Activated naive CD4-positive, alpha-beta T cell treated with anti-CD3 and anti-CD28 coated beads, Interleukin-2, amount 10 ng/mL, durations not matched to agents 7 days and 5 days (primary cell): ENCODE results near the gene TSHZ2.

Source experiments
- CTCF ChIA-PET: fragments of 350-600 bp; sonication (Branson Sonifier 250); formaldehyde crosslinking; loops from one replicate; lab custom pipeline; 2021; ENCODE audit warnings: antibody characterized with exemption; lab: Charles Lee
- DNase-seq: peaks from one replicate; pipeline ENCODE4 v3.0.0-alpha.2; 2020
- H3K27ac Mint-ChIP-seq: one replicate; pipeline ENCODE4 v1.8.0; 2021; ENCODE audit warnings: mild to moderate bottlenecking, moderate library complexity, mixed read lengths
- H3K27me3 Mint-ChIP-seq: one replicate; pipeline ENCODE4 v1.8.0; 2021; ENCODE audit warnings: mild to moderate bottlenecking, mixed read lengths
- H3K36me3 Mint-ChIP-seq: one replicate; pipeline ENCODE4 v1.8.0; 2021; ENCODE audit warnings: mixed read lengths
- H3K4me1 Mint-ChIP-seq: one replicate; pipeline ENCODE4 v1.8.0; 2021; ENCODE audit warnings: mixed read lengths
- H3K4me3 Mint-ChIP-seq: one replicate; pipeline ENCODE4 v1.8.0; 2021; ENCODE audit warnings: mild to moderate bottlenecking, moderate library complexity, mixed read lengths
- H3K9me3 Mint-ChIP-seq: one replicate; pipeline ENCODE4 v1.8.0; 2021; ENCODE audit warnings: mixed read lengths

The TSHZ2 gene

DNA sequence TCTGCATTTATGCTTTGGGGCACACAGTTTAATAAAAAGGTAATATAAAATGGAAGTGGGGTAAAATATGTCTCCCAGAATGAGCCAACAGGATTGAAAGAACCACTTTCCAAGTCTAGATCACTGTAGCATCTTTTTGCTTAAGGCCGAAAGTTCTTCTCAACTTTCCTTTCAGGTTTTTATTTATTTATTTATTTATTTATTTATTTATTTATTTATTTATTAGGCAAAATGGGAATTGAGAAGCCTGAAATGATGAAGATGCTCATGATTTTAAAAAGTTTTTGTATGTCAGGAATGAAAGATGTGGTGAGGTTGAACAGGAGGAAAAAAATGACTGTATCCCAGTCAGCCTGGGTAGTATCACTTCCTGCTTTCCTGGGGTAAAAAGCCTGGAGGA lies 24.0 kb downstream of the TSHZ2 start:
- H3K27ac Mint-ChIP-seq, result no peak overlapping the region
- DNase-seq, result no peak
- no peaks in the 10 kb centered on the region for H3K27me3 Mint-ChIP-seq
- no peaks in the 10 kb centered on the region for H3K9me3 Mint-ChIP-seq
- CTCF ChIA-PET, result no interaction called here
- peaks cover 48% of the 10 kb centered on the region for H3K4me1 Mint-ChIP-seq
- peaks cover 9% of the 10 kb centered on the region for H3K36me3 Mint-ChIP-seq
- no peak overlapping the region for H3K4me3 Mint-ChIP-seq

DNA sequence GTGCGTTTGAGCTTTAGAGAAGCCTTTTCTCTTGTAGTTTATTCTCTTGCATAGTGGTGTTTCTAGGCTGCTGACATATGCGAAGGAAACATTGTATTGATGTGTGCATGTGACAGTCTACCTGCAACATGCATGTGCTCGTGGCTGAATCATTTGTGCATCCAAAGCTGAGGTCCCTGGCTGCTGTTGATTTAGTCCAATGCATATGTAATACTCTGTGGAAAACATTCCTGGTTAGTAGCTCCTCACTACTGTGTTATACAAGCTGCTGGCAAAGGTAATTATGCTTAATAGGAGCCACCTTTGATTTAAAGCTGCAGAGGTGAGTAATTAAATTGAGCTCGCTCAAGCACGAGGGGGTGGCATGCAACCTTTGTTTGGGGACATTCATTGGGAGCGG lies 24.5 kb downstream of the TSHZ2 start:
- Mint-ChIP-seq H3K36me3 (peaks cover 9% of the 10 kb centered on the region), H3K4me1 (peaks cover 53% of the 10 kb centered on the region), H3K27me3 (no peaks in the 10 kb centered on the region), H3K9me3 (no peaks in the 10 kb centered on the region), H3K27ac (no peak overlapping the region), H3K4me3 (no peak overlapping the region)
- no peak for DNase-seq
- CTCF ChIA-PET, result no interaction called here

DNA sequence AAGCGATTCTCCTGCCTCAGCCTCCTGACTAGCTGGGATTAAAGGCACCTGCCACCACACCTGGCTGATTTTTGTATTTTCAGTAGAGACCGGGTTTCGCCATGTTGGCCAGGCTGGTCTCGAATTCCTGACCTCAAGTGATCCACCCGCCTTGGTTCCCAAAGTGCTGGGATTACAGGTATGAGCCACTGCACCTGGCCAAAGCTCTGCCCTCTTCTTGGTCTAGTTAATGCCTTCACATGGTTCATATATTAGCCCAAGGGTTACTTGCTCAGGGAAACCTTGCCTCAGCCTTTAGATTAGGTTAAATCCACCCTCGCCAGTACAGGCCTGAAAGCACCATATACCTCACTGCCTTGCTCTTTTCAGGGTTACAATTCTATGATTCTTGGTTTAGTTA lies 26.1 kb downstream of the TSHZ2 start:
- Mint-ChIP-seq H3K4me1 (peaks cover 65% of the 10 kb centered on the region), H3K9me3 (no peaks in the 10 kb centered on the region), H3K27me3 (no peaks in the 10 kb centered on the region), H3K4me3 (no peak overlapping the region), H3K27ac (no peak overlapping the region), H3K36me3 (peaks cover 9% of the 10 kb centered on the region)
- CTCF ChIA-PET, result no interaction called here
- DNase-seq, result no peak

DNA sequence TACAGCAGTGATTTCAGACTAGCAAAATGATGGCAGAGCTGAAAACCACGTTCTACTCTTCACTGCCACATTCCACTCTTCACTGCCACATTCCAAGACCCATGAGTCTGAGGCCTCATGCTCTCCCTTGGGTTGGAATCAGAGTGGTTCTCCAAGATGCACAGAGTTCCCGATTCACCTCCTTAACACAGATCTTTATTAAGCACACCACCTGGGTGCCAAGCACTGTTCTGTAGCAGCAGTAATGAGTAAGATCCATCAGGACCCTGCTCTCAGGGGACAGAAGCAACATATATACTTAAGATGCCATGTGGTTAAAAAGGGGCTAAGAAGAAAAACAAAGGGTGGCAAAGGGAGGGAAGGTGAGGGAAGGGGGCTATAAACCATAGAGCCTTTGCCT lies 26.9 kb downstream of the TSHZ2 start:
- Mint-ChIP-seq H3K4me1 (peaks cover 67% of the 10 kb centered on the region), H3K9me3 (no peaks in the 10 kb centered on the region), H3K4me3 (no peak overlapping the region), H3K27ac (no peak overlapping the region), H3K27me3 (no peaks in the 10 kb centered on the region), H3K36me3 (peaks cover 6% of the 10 kb centered on the region)
- DNase-seq, result no peak
- CTCF ChIA-PET, result interaction anchor here (0.6 kb wide), 2 partner anchors 230 to 928 kb away, joined by 3 read pairs; no protein-coding TSS in a partner anchor

DNA sequence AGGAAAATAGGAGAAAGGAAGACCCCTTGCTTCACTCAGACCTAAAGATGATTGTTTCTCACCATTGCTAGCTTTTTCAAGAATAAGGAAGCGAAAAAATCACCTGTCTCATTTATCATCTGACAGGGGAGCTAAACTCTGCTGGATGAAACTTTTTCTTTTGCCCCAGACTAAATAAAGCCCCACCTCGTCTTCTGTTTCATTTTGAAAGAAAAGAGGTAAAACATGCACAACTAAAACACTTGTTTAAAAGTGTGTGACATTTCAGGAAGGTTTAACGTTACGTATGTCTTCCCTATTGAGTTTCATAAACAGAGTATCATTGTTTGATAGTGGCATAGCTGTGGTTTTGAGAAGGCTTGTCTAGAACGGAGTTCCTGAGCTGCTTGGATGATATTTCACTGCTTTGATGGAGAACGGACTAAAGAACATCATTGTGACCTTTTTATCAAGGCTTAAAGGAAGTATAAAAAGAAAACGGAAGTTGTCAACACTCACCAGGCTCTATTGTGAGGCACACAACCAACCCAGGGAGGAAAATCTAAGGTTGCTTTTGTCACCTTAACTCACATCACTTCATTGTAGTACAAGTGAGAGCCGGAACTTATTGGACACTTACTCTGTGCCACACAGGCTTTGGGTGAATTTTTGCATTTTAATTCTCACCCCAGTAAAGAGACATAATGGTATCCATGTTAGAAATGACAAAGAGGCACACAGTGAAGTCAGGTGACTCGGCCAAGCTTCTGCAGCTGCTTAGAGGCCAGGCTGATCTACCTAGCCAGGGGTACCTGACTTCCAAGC lies 29.5 kb downstream of the TSHZ2 start:
- no peaks in the 10 kb centered on the region for H3K9me3 Mint-ChIP-seq
- DNase-seq, result peak; percentile 40
- H3K27ac Mint-ChIP-seq, result peak overlapping the region; percentile 99
- peaks cover 1% of the 10 kb centered on the region for H3K36me3 Mint-ChIP-seq
- H3K4me3 Mint-ChIP-seq, result peak overlapping the region; percentile 63
- CTCF ChIA-PET, result interaction anchor here (0.6 to 2.9 kb wide), 6 partner anchors 11 to 546 kb away, joined by 3 to 9 read pairs (median 4); no protein-coding TSS in a partner anchor
- H3K4me1 Mint-ChIP-seq, result peaks cover 57% of the 10 kb centered on the region
- no peaks in the 10 kb centered on the region for H3K27me3 Mint-ChIP-seq

DNA sequence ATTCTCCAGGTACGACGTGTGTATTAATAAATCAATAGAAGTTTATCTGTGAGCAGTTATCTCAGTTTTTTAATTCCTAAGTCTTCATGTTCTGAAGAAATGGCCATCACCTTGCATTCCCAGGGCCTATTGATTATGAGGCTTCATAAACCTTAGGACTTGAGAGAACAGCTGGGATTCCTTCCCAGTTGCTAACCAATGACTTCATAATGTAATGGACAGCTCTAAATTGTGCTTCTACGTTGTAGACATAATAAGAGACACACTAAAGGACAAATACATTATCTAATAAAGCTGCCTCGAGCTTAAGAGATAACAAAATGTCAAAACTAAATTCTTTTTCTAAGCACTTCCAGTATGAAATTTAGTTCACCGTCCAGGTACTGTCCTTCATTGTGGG lies 30.6 kb downstream of the TSHZ2 start:
- DNase-seq, result no peak
- CTCF ChIA-PET, result interaction anchor here (0.9 to 2.9 kb wide), 4 partner anchors 10 to 28 kb away, joined by 4 to 9 read pairs (median 6); no protein-coding TSS in a partner anchor
- peaks cover 1% of the 10 kb centered on the region for H3K36me3 Mint-ChIP-seq
- peak overlapping the region; percentile 83 for H3K27ac Mint-ChIP-seq
- no peaks in the 10 kb centered on the region for H3K27me3 Mint-ChIP-seq
- no peaks in the 10 kb centered on the region for H3K9me3 Mint-ChIP-seq
- no peak overlapping the region for H3K4me3 Mint-ChIP-seq
- peaks cover 58% of the 10 kb centered on the region for H3K4me1 Mint-ChIP-seq

DNA sequence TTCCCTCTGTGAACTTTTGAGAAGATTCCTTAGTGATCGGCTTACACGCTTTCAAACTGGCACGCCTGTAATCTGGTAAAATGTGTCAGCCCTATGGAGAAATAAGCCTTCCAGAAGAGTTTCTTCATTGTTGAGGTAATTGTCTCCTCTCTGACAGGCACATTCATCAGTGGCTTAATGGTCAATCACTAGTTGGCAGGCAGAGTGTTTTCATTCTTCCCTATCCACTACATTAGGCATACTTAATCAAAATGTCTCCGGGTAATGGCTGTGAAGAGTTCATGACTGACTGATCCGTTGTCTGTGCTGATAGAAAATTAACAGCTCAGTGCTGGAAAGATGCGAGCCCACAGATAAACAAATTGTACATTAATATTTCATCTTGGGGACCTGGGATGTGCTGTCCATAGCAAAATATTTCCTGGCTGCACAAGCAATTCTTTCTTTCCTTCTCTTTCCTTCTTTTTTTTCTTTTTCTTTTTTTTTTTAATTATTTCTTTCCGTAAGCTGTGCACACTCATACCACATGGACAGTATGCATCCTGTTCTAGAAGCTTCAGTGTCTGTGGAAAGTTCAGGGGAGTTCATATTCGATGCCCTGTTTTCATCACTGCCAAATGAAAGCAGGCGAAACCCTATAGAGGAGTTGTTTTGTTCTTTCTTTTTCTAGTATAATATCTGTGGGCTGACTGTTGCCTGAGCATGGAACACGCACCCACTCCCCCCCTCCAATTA lies 31.4 kb downstream of the TSHZ2 start:
- DNase-seq, result no peak
- H3K4me1 Mint-ChIP-seq, result peaks cover 53% of the 10 kb centered on the region
- no peak overlapping the region for H3K4me3 Mint-ChIP-seq
- no peaks in the 10 kb centered on the region for H3K27me3 Mint-ChIP-seq
- peak overlapping the region; percentile 83 for H3K27ac Mint-ChIP-seq
- H3K36me3 Mint-ChIP-seq, result peaks cover 1% of the 10 kb centered on the region
- no peaks in the 10 kb centered on the region for H3K9me3 Mint-ChIP-seq
- CTCF ChIA-PET, result interaction anchor here (0.9 to 2.9 kb wide), 5 partner anchors 9 to 29 kb away, joined by 3 to 9 read pairs (median 5); no protein-coding TSS in a partner anchor

DNA sequence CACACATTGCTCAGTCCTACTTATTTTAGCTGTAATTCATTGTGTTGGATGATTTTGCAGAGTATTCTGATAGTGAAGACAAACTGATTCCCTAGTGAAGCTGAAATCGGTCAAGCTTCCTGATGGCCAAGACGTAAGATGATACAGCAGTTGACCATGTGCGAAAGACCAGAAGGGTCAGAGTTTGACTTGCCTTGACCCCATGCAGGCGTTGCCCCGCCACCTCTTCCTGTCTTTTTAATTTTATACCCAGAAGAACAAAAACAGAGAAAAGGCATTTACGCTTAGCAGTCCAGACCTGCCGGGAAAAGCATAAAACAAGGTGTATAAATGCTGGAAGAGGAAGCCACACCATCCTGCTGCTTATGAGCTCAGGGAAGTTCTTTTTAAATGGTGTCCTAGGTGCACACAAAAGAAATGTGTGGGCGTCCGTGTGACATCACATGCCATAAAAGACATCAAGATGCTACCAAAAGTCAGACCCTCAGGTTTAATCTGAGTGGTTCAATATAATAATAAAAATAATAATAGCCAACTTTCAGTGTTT lies 32.2 kb downstream of the TSHZ2 start:
- DNase-seq, result no peak
- Mint-ChIP-seq H3K36me3 (peaks cover 1% of the 10 kb centered on the region), H3K9me3 (no peaks in the 10 kb centered on the region), H3K27me3 (no peaks in the 10 kb centered on the region), H3K4me1 (peaks cover 54% of the 10 kb centered on the region), H3K4me3 (no peak overlapping the region), H3K27ac (peak overlapping the region; percentile 2)
- CTCF ChIA-PET, result interaction anchor here (0.9 to 2.9 kb wide), 3 partner anchors 8 to 21 kb away, joined by 3 to 9 read pairs (median 4); no protein-coding TSS in a partner anchor

DNA sequence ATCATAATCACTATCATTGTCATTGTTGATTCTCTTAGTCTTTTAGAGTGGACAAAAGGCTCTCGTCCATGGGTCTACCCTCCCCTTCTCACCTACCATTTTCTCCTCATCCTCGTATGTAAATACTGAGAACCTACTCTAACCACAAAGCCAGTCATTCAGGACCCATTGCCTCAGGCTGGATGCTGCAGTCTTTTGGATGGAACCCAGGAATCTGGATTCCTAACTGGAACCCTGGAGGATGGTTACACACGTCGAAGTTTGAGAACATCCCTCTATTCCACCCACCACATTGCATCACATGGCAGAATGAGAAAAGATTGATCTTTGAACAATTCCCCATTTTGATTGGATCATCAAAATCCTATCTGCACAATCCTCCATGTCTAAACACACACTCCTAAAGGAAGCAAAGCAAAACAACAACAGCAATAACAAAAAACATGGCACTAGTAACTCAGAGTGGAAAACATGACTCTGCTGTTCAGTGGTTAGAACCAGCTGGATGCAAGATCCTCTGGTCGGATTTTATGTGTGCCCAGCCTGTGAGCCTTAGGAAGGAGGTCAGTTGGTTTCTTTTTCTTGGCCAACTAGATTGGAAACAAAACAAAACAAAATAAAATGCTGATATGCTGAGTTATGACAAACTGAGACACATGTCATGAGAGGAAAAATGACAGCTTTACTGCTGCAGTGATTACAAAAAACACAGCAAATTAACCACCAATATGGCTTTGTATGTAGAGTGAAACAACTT lies 38.0 kb downstream of the TSHZ2 start:
- DNase-seq, result no peak
- H3K27ac Mint-ChIP-seq, result no peak overlapping the region
- H3K4me3 Mint-ChIP-seq, result no peak overlapping the region
- CTCF ChIA-PET, result no interaction called here
- H3K36me3 Mint-ChIP-seq, result peaks cover 21% of the 10 kb centered on the region
- H3K4me1 Mint-ChIP-seq, result peaks cover 21% of the 10 kb centered on the region
- peaks cover 15% of the 10 kb centered on the region for H3K9me3 Mint-ChIP-seq
- H3K27me3 Mint-ChIP-seq, result no peaks in the 10 kb centered on the region

DNA sequence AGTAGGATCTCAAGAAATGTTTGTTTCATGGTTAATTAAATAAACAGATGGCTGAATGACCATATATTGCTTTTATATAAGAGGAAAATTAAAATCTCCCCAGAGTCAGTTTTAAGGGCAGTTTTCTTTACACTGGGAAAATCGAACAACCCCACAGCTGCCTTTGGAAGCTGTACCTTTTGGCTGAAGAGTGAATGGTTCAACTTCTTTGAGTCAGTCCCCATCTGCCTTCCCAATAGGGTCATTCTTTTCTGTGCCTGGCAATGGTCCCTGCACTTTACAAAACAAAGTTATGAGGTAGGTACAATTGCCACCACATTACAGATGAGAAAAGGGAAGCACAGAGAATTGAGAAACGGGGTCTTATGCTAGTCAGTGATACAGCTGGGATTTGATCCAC lies 39.5 kb downstream of the TSHZ2 start:
- H3K4me3 Mint-ChIP-seq, result no peak overlapping the region
- DNase-seq, result no peak
- CTCF ChIA-PET, result no interaction called here
- no peaks in the 10 kb centered on the region for H3K27me3 Mint-ChIP-seq
- peaks cover 20% of the 10 kb centered on the region for H3K9me3 Mint-ChIP-seq
- H3K36me3 Mint-ChIP-seq, result peaks cover 28% of the 10 kb centered on the region
- no peak overlapping the region for H3K27ac Mint-ChIP-seq
- peaks cover 19% of the 10 kb centered on the region for H3K4me1 Mint-ChIP-seq

DNA sequence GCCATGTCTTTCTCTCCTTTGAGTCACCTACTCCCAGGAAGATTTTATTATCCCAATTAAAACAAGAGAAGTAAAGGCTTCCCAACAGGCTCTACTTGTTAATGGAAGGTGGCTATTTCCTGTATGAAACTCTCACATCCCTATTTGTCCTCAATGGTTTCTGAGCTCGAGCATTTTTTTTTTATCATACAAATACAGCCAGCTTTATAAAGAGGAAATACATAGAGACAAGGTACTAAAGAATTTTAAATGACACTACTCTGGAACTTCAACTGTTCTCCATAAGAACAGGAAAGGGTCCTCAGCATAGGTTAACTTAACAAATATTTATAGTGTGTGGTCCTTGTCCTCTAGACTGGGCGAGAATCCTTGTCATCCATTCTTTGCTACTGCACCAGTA lies 41.0 kb downstream of the TSHZ2 start:
- peaks cover 34% of the 10 kb centered on the region for H3K36me3 Mint-ChIP-seq
- H3K9me3 Mint-ChIP-seq, result peaks cover 20% of the 10 kb centered on the region
- H3K27ac Mint-ChIP-seq, result no peak overlapping the region
- H3K27me3 Mint-ChIP-seq, result no peaks in the 10 kb centered on the region
- no peak overlapping the region for H3K4me3 Mint-ChIP-seq
- no peak for DNase-seq
- peaks cover 17% of the 10 kb centered on the region for H3K4me1 Mint-ChIP-seq
- CTCF ChIA-PET, result interaction anchor here (0.6 to 1.7 kb wide), 4 partner anchors 9 to 203 kb away, joined by 3 to 9 read pairs (median 4); no protein-coding TSS in a partner anchor

DNA sequence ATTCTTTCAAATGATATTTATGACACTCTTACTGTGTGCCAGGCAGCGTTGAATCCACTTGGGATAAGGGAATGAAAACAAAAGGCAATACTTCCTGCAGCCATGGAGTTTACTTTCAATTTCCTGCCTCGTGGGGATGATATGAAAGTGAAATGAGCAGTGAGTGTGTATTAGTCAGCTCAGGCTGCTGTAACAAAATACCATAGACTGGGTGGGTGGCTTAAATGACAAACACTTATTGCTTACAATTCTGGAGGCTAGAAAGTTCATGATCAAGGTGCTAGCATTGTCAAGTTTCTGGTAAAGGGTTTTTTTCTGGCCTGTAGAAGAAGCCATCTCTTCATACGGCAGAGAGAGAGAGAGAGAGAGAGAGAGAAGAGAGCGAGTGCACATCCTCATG lies 41.7 kb downstream of the TSHZ2 start:
- Mint-ChIP-seq H3K4me1 (peaks cover 21% of the 10 kb centered on the region), H3K27ac (peak overlapping the region; percentile 51), H3K27me3 (no peaks in the 10 kb centered on the region)

DNA sequence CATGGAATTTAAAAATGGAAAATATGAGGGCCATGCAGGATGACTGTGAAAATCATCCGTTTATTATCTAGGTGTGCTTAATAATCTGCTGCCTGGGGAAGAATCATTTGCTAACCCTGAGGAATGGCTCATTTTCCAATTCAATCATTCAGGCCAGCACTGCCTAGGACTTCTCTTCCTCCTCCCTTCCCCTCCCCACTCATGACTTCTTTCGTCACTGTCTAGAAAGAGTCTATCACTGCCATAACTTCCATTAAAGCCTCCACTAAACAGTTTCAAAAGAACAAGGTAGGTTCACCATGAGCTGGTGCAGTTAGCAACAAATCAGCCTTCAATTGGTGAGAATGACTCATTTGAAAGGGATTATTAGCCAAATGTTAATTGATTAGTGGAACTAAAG lies 43.9 kb downstream of the TSHZ2 start:
- DNase-seq, result no peak
- Mint-ChIP-seq H3K27me3 (no peaks in the 10 kb centered on the region), H3K4me1 (peaks cover 30% of the 10 kb centered on the region), H3K36me3 (peaks cover 30% of the 10 kb centered on the region), H3K4me3 (no peak overlapping the region), H3K27ac (no peak overlapping the region), H3K9me3 (peaks cover 22% of the 10 kb centered on the region)
- CTCF ChIA-PET, result no interaction called here

More for the DNA sequence above, 41.7 kb downstream of the TSHZ2 start:
- peaks cover 20% of the 10 kb centered on the region for H3K9me3 Mint-ChIP-seq
- H3K4me3 Mint-ChIP-seq, result no peak overlapping the region
- DNase-seq, result no peak
- CTCF ChIA-PET, result interaction anchor here (0.6 to 1.0 kb wide), 3 partner anchors 8 to 203 kb away, joined by 3 to 4 read pairs (median 4); no protein-coding TSS in a partner anchor
- H3K36me3 Mint-ChIP-seq, result peaks cover 34% of the 10 kb centered on the region
